Measurements from ENCODE around the gene PPP2R2B.

Gene PPP2R2B

GRCh38 chr5:146765089-146765832, 113.3 kb downstream of the PPP2R2B start:
- Mint-ChIP-seq H3K9me3 (ENCODE audit: low read depth) (no peaks in the 10 kb centered on the region), H3K4me3 (no peak overlapping the region), H3K4me1 (ENCODE audit: low read depth) (peaks cover 7% of the 10 kb centered on the region), H3K27ac (no peak overlapping the region), H3K27me3 (no peaks in the 10 kb centered on the region), H3K36me3 (no peaks in the 10 kb centered on the region)

DNA sequence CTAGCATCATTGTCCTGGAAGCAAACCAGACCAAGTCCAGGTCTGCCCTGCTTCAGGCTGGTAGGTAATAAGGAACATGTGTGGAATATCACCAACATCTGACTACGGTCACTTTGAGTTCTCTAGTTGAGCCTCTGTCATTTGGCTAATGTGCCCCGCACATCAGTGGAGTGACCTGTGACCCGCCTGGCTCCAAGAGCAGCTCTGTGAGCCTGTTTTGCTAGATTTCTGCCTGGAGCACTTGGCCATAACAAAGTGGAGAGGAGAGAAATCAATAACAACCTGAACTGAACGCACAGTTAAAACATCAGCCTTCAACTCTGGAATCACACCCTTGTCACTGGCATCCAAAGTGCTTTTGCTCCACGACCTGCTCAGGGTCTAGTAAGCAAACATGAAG, 115.7 kb downstream of the PPP2R2B start:
- no peaks in the 10 kb centered on the region for H3K27me3 Mint-ChIP-seq
- no peaks in the 10 kb centered on the region for H3K36me3 Mint-ChIP-seq
- no peak overlapping the region for H3K4me3 Mint-ChIP-seq

DNA sequence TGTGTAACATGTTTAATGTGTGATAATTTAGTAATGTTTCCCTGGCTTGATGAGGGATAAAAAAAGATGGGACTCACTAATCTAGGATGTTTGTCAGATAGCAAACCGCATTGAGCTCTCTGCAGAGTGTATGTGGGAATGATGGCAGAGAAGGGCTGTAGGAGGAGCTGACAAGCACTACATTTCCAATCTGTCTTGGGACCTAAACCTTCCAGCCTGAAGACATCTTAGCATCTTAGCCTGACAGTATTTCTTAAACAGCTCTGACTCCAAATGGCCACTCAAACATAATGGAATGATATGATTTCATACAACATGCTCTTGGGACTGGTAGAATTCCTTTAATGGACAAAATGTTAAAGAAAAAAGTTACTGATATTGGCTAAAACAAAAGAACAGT, 116.7 kb downstream of the PPP2R2B start:
- H3K9me3 Mint-ChIP-seq (ENCODE audit: low read depth) = no peaks in the 10 kb centered on the region
- H3K27ac Mint-ChIP-seq = no peak overlapping the region
- H3K36me3 Mint-ChIP-seq = no peaks in the 10 kb centered on the region
- peaks cover 10% of the 10 kb centered on the region for H3K4me1 Mint-ChIP-seq (ENCODE audit: low read depth)
- H3K27me3 Mint-ChIP-seq = no peaks in the 10 kb centered on the region
- H3K4me3 Mint-ChIP-seq = no peak overlapping the region

More for the DNA sequence above, 115.7 kb downstream of the PPP2R2B start:
- Mint-ChIP-seq H3K9me3 (ENCODE audit: low read depth) (no peaks in the 10 kb centered on the region), H3K4me1 (ENCODE audit: low read depth) (peaks cover 10% of the 10 kb centered on the region), H3K27ac (no peak overlapping the region)

- Mint-ChIP-seq H3K9me3 (ENCODE audit: low read depth) (no peaks in the 10 kb centered on the region), H3K27ac (no peak overlapping the region)
These were observed 119.6 kb downstream of the PPP2R2B start for GRCh38 chr5:146758938-146759337.

GRCh38 chr5:146758076-146758475, 120.5 kb downstream of the PPP2R2B start:
- H3K4me1 Mint-ChIP-seq (ENCODE audit: low read depth) = peaks cover 23% of the 10 kb centered on the region
- H3K4me3 Mint-ChIP-seq = no peak overlapping the region
- no peaks in the 10 kb centered on the region for H3K27me3 Mint-ChIP-seq
- no peaks in the 10 kb centered on the region for H3K9me3 Mint-ChIP-seq (ENCODE audit: low read depth)
- H3K27ac Mint-ChIP-seq = no peak overlapping the region
- H3K36me3 Mint-ChIP-seq = no peaks in the 10 kb centered on the region

More at GRCh38 chr5:146758938-146759337, 119.6 kb downstream of the PPP2R2B start:
- no peaks in the 10 kb centered on the region for H3K36me3 Mint-ChIP-seq
- H3K4me3 Mint-ChIP-seq = no peak overlapping the region
- no peaks in the 10 kb centered on the region for H3K27me3 Mint-ChIP-seq
- peaks cover 14% of the 10 kb centered on the region for H3K4me1 Mint-ChIP-seq (ENCODE audit: low read depth)

GRCh38 chr5:146756546-146756945, 122.0 kb downstream of the PPP2R2B start:
- Mint-ChIP-seq H3K36me3 (no peaks in the 10 kb centered on the region), H3K27me3 (no peaks in the 10 kb centered on the region), H3K27ac (no peak overlapping the region), H3K4me1 (ENCODE audit: low read depth) (peaks cover 38% of the 10 kb centered on the region), H3K4me3 (no peak overlapping the region), H3K9me3 (ENCODE audit: low read depth) (no peaks in the 10 kb centered on the region)

DNA sequence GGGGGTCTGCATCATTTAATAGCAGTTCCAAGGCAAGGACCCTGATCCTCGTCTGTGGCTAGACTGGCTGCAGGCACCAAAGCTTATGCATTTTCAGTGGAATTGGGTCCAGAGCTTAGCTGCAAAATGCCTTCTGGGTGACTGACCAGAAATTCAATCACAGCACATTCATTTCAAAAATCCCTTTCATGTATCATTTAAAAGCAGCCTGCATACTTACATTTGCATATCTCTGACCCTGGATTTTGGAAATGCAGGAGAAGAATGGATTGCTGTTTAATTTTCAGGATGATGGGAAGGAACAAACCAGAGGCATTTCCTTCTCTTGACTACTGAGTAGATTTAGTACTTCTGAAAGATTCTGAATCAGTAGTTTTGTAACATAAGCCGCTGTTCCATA, 122.8 kb downstream of the PPP2R2B start:
- H3K4me1 Mint-ChIP-seq (ENCODE audit: low read depth) = peaks cover 45% of the 10 kb centered on the region
- H3K27ac Mint-ChIP-seq = no peak overlapping the region
- no peaks in the 10 kb centered on the region for H3K9me3 Mint-ChIP-seq (ENCODE audit: low read depth)
- H3K27me3 Mint-ChIP-seq = no peaks in the 10 kb centered on the region
- H3K36me3 Mint-ChIP-seq = no peaks in the 10 kb centered on the region
- H3K4me3 Mint-ChIP-seq = no peak overlapping the region

DNA sequence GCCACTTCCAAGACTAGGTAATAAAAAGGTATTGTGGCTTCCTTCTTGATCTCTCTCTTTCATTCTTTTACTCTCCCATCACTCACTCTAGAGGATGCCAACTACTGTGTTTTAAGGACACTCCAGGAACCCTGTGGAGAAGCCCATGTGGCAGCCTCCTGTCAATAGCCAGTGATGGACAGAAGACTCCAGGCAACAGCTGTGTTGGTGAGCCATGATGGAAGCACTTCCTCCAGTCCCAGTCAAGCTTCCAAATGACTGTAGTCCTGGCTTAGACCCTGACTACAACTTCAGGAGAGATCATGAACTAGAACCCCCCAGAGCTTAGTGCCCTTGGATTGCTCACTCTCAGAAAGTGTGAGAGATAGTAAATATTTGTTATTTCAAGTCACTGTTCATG, 123.9 kb downstream of the PPP2R2B start:
- no peaks in the 10 kb centered on the region for H3K36me3 Mint-ChIP-seq
- no peaks in the 10 kb centered on the region for H3K9me3 Mint-ChIP-seq (ENCODE audit: low read depth)
- H3K27ac Mint-ChIP-seq = no peak overlapping the region
- H3K4me1 Mint-ChIP-seq (ENCODE audit: low read depth) = peaks cover 54% of the 10 kb centered on the region
- H3K27me3 Mint-ChIP-seq = no peaks in the 10 kb centered on the region
- H3K4me3 Mint-ChIP-seq = no peak overlapping the region

DNA sequence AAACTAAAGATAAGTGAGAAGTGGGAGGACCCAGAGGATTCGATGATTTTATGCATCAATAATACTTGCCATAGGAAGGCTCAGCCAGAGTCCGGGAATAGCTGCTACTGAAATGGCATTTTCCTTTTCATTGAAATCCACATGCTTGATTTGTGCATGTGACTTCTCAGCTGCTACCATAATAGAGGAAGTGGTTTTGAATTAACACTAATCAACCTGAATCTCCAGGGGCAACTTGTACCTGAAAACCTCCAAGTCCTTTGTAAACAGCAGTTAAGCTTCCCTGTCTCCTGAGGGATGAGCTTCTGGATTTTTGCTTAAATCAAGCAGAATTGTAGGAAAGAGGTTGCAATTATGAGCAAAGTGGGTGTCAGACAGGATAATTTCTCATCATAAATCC, 124.9 kb downstream of the PPP2R2B start:
- H3K4me3 Mint-ChIP-seq = peak overlapping the region; percentile 7
- peaks cover 3% of the 10 kb centered on the region for H3K36me3 Mint-ChIP-seq
- H3K4me1 Mint-ChIP-seq (ENCODE audit: low read depth) = peaks cover 51% of the 10 kb centered on the region
- H3K9me3 Mint-ChIP-seq (ENCODE audit: low read depth) = no peaks in the 10 kb centered on the region
- H3K27me3 Mint-ChIP-seq = no peaks in the 10 kb centered on the region
- H3K27ac Mint-ChIP-seq = peak overlapping the region; percentile 89

- Mint-ChIP-seq H3K9me3 (ENCODE audit: low read depth) (no peaks in the 10 kb centered on the region), H3K4me3 (peak overlapping the region; percentile 42), H3K27me3 (no peaks in the 10 kb centered on the region), H3K27ac (peak overlapping the region; percentile 89), H3K4me1 (ENCODE audit: low read depth) (peaks cover 51% of the 10 kb centered on the region), H3K36me3 (peaks cover 6% of the 10 kb centered on the region)
These were observed 126.7 kb downstream of the PPP2R2B start for GRCh38 chr5:146751781-146752401.

GRCh38 chr5:146751054-146751453, 127.5 kb downstream of the PPP2R2B start:
- H3K9me3 Mint-ChIP-seq (ENCODE audit: low read depth) = no peaks in the 10 kb centered on the region
- no peak overlapping the region for H3K4me3 Mint-ChIP-seq
- H3K27me3 Mint-ChIP-seq = no peaks in the 10 kb centered on the region
- H3K4me1 Mint-ChIP-seq (ENCODE audit: low read depth) = peaks cover 51% of the 10 kb centered on the region
- peaks cover 6% of the 10 kb centered on the region for H3K36me3 Mint-ChIP-seq
- H3K27ac Mint-ChIP-seq = peak overlapping the region; percentile 89

- no peaks in the 10 kb centered on the region for H3K9me3 Mint-ChIP-seq (ENCODE audit: low read depth)
- H3K27me3 Mint-ChIP-seq = no peaks in the 10 kb centered on the region
- H3K27ac Mint-ChIP-seq = no peak overlapping the region
- peaks cover 36% of the 10 kb centered on the region for H3K4me1 Mint-ChIP-seq (ENCODE audit: low read depth)
- H3K36me3 Mint-ChIP-seq = peaks cover 6% of the 10 kb centered on the region
- H3K4me3 Mint-ChIP-seq = no peak overlapping the region
These were observed 130.0 kb downstream of the PPP2R2B start for GRCh38 chr5:146748533-146748932.

DNA sequence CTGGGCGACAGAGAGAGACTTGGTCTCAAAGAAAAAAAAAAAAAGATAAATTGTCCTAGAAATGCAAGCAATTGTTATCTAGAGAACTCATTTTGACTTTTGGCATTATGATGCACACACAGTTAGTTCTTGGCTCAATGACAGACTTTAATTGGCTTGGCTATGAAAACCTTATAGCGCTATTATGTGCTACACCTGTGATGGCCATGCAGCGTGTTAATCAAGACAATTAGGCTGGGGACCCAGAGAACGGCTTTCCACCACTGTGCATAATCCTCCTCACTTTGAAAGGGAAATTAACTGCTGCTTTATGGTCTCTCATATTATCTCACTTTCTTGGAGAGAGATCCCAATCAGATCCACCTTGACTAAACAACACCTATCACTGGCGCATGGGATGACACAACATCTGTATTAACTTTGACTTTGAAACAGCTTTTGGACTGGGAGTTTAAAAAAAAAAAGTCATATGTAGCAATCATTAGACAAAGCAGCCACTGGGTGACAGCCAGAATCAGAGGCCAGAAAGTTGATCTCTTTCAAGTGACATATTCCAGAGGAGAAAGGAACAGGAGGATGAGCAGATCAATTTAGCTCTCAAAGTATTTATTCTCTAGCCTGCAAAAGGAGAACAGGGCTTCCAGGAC, 132.5 kb downstream of the PPP2R2B start:
- Mint-ChIP-seq H3K4me1 (ENCODE audit: low read depth) (peaks cover 11% of the 10 kb centered on the region), H3K9me3 (ENCODE audit: low read depth) (no peaks in the 10 kb centered on the region), H3K4me3 (no peak overlapping the region), H3K36me3 (peaks cover 6% of the 10 kb centered on the region), H3K27me3 (no peaks in the 10 kb centered on the region), H3K27ac (no peak overlapping the region)

DNA sequence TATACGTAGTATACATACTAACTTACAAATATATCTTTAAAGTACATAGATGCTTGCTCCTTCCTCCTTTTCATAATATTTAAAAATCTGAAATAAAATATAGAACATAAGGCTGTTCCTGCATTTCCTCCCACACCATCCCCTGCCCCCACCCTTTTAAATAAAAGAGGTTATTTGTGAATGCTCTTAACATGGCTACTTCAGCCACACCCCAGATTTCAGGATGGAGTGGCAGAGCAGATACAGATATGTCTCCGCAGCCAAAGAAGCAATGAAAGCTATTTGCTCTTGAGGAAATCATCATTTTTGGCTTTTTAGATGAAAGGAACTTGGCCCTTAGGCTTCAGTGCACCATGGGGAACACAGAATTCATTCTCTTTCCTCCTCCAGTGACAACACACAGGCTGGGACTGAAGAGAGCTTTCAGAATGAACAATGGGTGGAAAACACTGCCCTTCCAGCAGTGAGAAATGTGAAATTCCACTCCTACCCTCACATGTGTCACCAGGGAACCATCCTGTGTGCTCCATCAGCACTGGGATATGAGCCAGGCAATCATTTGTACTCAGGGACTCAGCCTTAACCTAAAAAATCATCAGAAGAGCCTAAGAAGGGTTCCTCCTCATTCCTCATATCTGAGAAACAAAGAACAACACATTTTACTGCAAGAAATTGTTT, 134.3 kb downstream of the PPP2R2B start:
- Mint-ChIP-seq H3K27ac (no peak overlapping the region), H3K9me3 (ENCODE audit: low read depth) (no peaks in the 10 kb centered on the region), H3K36me3 (peaks cover 6% of the 10 kb centered on the region), H3K4me1 (ENCODE audit: low read depth) (no peaks in the 10 kb centered on the region), H3K4me3 (no peak overlapping the region), H3K27me3 (no peaks in the 10 kb centered on the region)
